ENCODE data around the gene MTRFR.

The MTRFR gene

GRCh38 chr12:123280971-123281370, 47.7 kb downstream of the MTRFR start:
- TF ChIP-seq CTCF (IDR thresholded peaks at IDR 0.05; ENCODE audit: control extremely low read depth, extremely low read depth, low read depth, missing control alignments): no peak
- ChIA-PET CTCF (no interaction called here), POLR2A (no interaction called here)
- DNase-seq (ENCODE audit: extremely low spot score): no peak

- TF ChIP-seq CTCF (IDR thresholded peaks at IDR 0.05; ENCODE audit: control extremely low read depth, extremely low read depth, low read depth, missing control alignments): no peak
- POLR2A ChIA-PET: no interaction called here
- no peak for DNase-seq (ENCODE audit: extremely low spot score)
- CTCF ChIA-PET: interaction anchor here (1.4 kb wide), 1 partner anchor 9 kb away, joined by 4 read pairs; no protein-coding TSS in a partner anchor
Observed at GRCh38 chr12:123282111-123282510, 48.9 kb downstream of the MTRFR start.

GRCh38 chr12:123283461-123283860, 50.2 kb downstream of the MTRFR start:
- ChIA-PET CTCF (no interaction called here), POLR2A (interaction anchor here (0.5 kb wide), 1 partner anchor 79 kb away, joined by 3 read pairs; no protein-coding TSS in a partner anchor)
- DNase-seq (ENCODE audit: extremely low spot score): no peak
- no peak for TF ChIP-seq CTCF (IDR thresholded peaks at IDR 0.05; ENCODE audit: control extremely low read depth, extremely low read depth, low read depth, missing control alignments)

GRCh38 chr12:123284669-123285068, 51.4 kb downstream of the MTRFR start:
- TF ChIP-seq CTCF (IDR thresholded peaks at IDR 0.05; ENCODE audit: control extremely low read depth, extremely low read depth, low read depth, missing control alignments): no peak
- POLR2A ChIA-PET: no interaction called here
- CTCF ChIA-PET: interaction anchor here (1.2 kb wide), 1 partner anchor 47 kb away, joined by 3 read pairs; no protein-coding TSS in a partner anchor
- DNase-seq (ENCODE audit: extremely low spot score): no peak

- ChIA-PET CTCF (interaction anchor here (1.1 kb wide), 1 partner anchor 92 kb away, joined by 3 read pairs; no protein-coding TSS in a partner anchor), POLR2A (no interaction called here)
- TF ChIP-seq CTCF (IDR thresholded peaks at IDR 0.05; ENCODE audit: control extremely low read depth, extremely low read depth, low read depth, missing control alignments): no peak
- DNase-seq (ENCODE audit: extremely low spot score): no peak
Observed at GRCh38 chr12:123286652-123287373, 53.6 kb downstream of the MTRFR start.

- ChIA-PET POLR2A (interaction anchor here (0.6 kb wide), 1 partner anchor 292 kb away, joined by 3 read pairs; no protein-coding TSS in a partner anchor), CTCF (no interaction called here)
- DNase-seq (ENCODE audit: extremely low spot score): no peak
- TF ChIP-seq CTCF (IDR thresholded peaks at IDR 0.05; ENCODE audit: control extremely low read depth, extremely low read depth, low read depth, missing control alignments): no peak
Observed at GRCh38 chr12:123288751-123289346, 55.6 kb downstream of the MTRFR start.

Measured in GM10248 (cell line).